ENCODE data around the gene ZDHHC11.
A peak's percentile ranks its signal among the peaks of the same experiment; 100 is the strongest.
"Not testable (repeated sequence)": the region's sequence is repeated elsewhere in the genome, so short reads cannot be mapped to it uniquely, and the experiment has no call there.

Gene ZDHHC11

GRCh38 chr5:811384-811783 lies 39.4 kb downstream of the ZDHHC11 start:
- DNase-seq (ENCODE audit: low spot score): not testable (repeated sequence)

- not testable (repeated sequence) for DNase-seq (ENCODE audit: low spot score)
Measured at GRCh38 chr5:807719-808514, 42.9 kb downstream of the ZDHHC11 start.

GRCh38 chr5:801472-801871 lies 49.3 kb downstream of the ZDHHC11 start:
- DNase-seq (ENCODE audit: low spot score): no peak

- not testable (repeated sequence) for DNase-seq (ENCODE audit: low spot score)
Measured at GRCh38 chr5:801055-801454, 49.7 kb downstream of the ZDHHC11 start.

- DNase-seq (ENCODE audit: low spot score): not testable (repeated sequence)
Measured at GRCh38 chr5:798505-799138, 52.2 kb downstream of the ZDHHC11 start.

- not testable (repeated sequence) for DNase-seq (ENCODE audit: low spot score)
Measured at GRCh38 chr5:797986-798385, 52.8 kb downstream of the ZDHHC11 start.

- not testable (repeated sequence) for DNase-seq (ENCODE audit: low spot score)
Measured at GRCh38 chr5:795873-796272, 54.9 kb downstream of the ZDHHC11 start.

- not testable (repeated sequence) for DNase-seq (ENCODE audit: low spot score)
Measured at GRCh38 chr5:794948-795347, 55.8 kb downstream of the ZDHHC11 start.

- not testable (repeated sequence) for DNase-seq (ENCODE audit: low spot score)
Measured at GRCh38 chr5:788703-789102, 62.1 kb downstream of the ZDHHC11 start.

- DNase-seq (ENCODE audit: low spot score): not testable (repeated sequence)
Measured at GRCh38 chr5:787857-788233, 62.9 kb downstream of the ZDHHC11 start.

- DNase-seq (ENCODE audit: low spot score): not testable (repeated sequence)
Measured at GRCh38 chr5:787224-787856, 63.4 kb downstream of the ZDHHC11 start.

- DNase-seq (ENCODE audit: low spot score): not testable (repeated sequence)
Measured at GRCh38 chr5:785181-785705, 65.5 kb downstream of the ZDHHC11 start.

- peak; percentile 86 for DNase-seq (ENCODE audit: low spot score)
Measured at GRCh38 chr5:784428-785177, 66.2 kb downstream of the ZDHHC11 start, which contains the start of gene ZDHHC11B. TSS of gene ZDHHC11B (minus strand) at chr5:784729. CDS start at chr5:766919, 17,810 bp downstream.

- not testable (repeated sequence) for DNase-seq (ENCODE audit: low spot score)
Measured at GRCh38 chr5:783881-784427, 66.8 kb downstream of the ZDHHC11 start.

GRCh38 chr5:783049-783802 lies 67.6 kb downstream of the ZDHHC11 start:
- peak; percentile 22 for DNase-seq (ENCODE audit: low spot score)

GRCh38 chr5:782356-782755 lies 68.4 kb downstream of the ZDHHC11 start:
- DNase-seq (ENCODE audit: low spot score): not testable (repeated sequence)

- not testable (repeated sequence) for DNase-seq (ENCODE audit: low spot score)
Measured at GRCh38 chr5:780571-780970, 70.2 kb downstream of the ZDHHC11 start.

- not testable (repeated sequence) for DNase-seq (ENCODE audit: low spot score)
Measured at GRCh38 chr5:778967-779366, 71.8 kb downstream of the ZDHHC11 start.

GRCh38 chr5:778421-778820 lies 72.4 kb downstream of the ZDHHC11 start:
- DNase-seq (ENCODE audit: low spot score): not testable (repeated sequence)

- DNase-seq (ENCODE audit: low spot score): no peak
Measured at GRCh38 chr5:777756-778161, 73.0 kb downstream of the ZDHHC11 start.
